ENCODE data around the gene TTC9B. TPM values are rescaled to one million over a fixed set of nuclear protein-coding genes. Genes with fewer than 3 reads are reported as not detected.

The TTC9B gene
- polyA plus RNA-seq, 2 of the 4 experiments (the other 2 are of a cell fraction), result not detected

DNA sequence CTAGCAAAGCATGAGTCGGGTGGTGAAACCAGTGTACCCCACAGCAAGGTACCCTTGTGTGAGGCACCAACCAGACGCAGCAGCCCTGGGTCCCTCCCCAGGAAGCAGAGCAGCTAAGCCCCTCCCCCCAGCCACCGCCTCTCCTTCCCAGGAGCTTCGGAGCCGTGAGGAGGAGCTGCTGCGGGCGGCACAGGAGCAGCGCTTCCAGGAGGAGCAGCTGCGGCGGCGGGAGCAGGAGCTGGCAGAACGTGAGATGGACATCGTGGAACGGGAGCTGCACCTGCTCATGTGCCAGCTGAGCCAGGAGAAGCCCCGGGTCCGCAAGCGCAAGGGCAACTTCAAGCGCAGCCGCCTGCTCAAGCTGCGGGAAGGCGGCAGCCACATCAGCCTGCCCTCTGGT lies 12.4 kb downstream of the TTC9B start:
- ChIA-PET CTCF (interaction anchor here (0.9 to 16.4 kb wide), 7 partner anchors 12 to 66 kb away, joined by 3 to 149 read pairs (median 3); partner anchors contain the start of gene TTC9B), POLR2A (no interaction called here)
- TF ChIP-seq MAZ (IDR thresholded peaks at IDR 0.05; ENCODE audit: borderline replicate concordance, low read depth, low read length), result no peak
- TF ChIP-seq GATA3 (IDR thresholded peaks at IDR 0.05; ENCODE audit: borderline replicate concordance), result no peak
- no peak for TF ChIP-seq JUNB (IDR thresholded peaks at IDR 0.05)
- no peak for TF ChIP-seq HOXB13 (CRISPR knock-in tag; IDR thresholded peaks at IDR 0.05; ENCODE audit: low read depth)
- TF ChIP-seq ESRRA (IDR thresholded peaks at IDR 0.05; ENCODE audit: borderline replicate concordance, low read length), result no peak
- no peak for TF ChIP-seq FOSL2 (IDR thresholded peaks at IDR 0.05)
- no peak for TF ChIP-seq FOSL2 (CRISPR knock-in tag; IDR thresholded peaks at IDR 0.05)
- no peak for TF ChIP-seq CEBPB (IDR thresholded peaks at IDR 0.05)
- TF ChIP-seq CHD2 (IDR thresholded peaks at IDR 0.05; ENCODE audit: low read length, partially characterized antibody), result no peak
- no peak for TF ChIP-seq TP53 (CRISPR knock-in tag; IDR thresholded peaks at IDR 0.05)
- no peak for TF ChIP-seq HOXA7 (CRISPR knock-in tag; IDR thresholded peaks at IDR 0.05)
- TF ChIP-seq ZFP36 (IDR thresholded peaks at IDR 0.05; ENCODE audit: borderline replicate concordance, partially characterized antibody), result no peak
- TF ChIP-seq RARB (CRISPR knock-in tag; IDR thresholded peaks at IDR 0.05), result no peak
- TF ChIP-seq, protein P1, sequence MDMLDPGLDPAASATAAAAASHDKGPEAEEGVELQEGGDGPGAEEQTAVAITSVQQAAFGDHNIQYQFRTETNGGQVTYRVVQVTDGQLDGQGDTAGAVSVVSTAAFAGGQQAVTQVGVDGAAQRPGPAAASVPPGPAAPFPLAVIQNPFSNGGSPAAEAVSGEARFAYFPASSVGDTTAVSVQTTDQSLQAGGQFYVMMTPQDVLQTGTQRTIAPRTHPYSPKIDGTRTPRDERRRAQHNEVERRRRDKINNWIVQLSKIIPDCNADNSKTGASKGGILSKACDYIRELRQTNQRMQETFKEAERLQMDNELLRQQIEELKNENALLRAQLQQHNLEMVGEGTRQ (IDR thresholded peaks at IDR 0.05), result no peak
- no peak for TF ChIP-seq SREBF2 (IDR thresholded peaks at IDR 0.05)
- Histone ChIP-seq H3K4me1 (no peaks in the 10 kb centered on the region), H3K9me3 (no peaks in the 10 kb centered on the region), H3K4me3 (no peak overlapping the region), H3K4me2 (no peak overlapping the region), H3K27ac (no peak overlapping the region)
- FAIRE-seq, result no peak
- WGBS (ENCODE audit: missing lambda C conversion rate), result 94% methylated on average over 21 of the region's 21 CpGs
- DNase-seq (ENCODE audit: low read depth in 1 of 2, low spot score in 1 of 2), result no peak
- no peak; a peak in 1 of 6 replicates for ATAC-seq

DNA sequence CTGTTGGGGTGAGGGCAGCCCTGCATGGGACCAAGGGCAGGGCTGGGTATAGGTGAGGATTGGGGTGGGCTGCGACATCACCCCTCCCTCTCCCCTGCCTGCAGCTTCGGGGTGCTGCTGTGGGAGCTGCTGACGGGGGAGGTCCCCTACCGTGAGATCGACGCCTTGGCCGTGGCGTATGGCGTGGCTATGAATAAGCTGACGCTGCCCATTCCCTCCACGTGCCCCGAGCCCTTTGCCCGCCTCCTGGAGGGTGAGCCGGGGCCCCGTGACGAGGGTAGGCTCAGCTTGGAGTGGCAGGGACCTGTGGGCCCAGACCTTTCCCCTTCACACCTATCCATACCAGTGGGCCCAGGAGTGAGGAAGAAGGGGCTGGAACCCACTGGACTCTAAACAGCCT lies 13.8 kb downstream of the TTC9B start:
- DNase-seq (ENCODE audit: low read depth in 1 of 2, low spot score in 1 of 2), result no peak
- no peak overlapping the region for H3K4me3 ChIP-seq
- no peak for FAIRE-seq
- no peaks in the 10 kb centered on the region for H3K9me3 ChIP-seq
- no peak; a peak in 1 of 6 replicates for ATAC-seq
- H3K4me2 ChIP-seq, result no peak overlapping the region
- WGBS (ENCODE audit: missing lambda C conversion rate), result 92% methylated on average over 16 of the region's 16 CpGs
- ChIA-PET CTCF (interaction anchor here (0.5 to 16.4 kb wide), 8 partner anchors 14 to 1547 kb away, joined by 3 to 149 read pairs (median 4); partner anchors contain the start of gene TTC9B), POLR2A (no interaction called here)
- no peak overlapping the region for H3K27ac ChIP-seq
- H3K4me1 ChIP-seq, result no peaks in the 10 kb centered on the region
- TF ChIP-seq TFCP2L1 (CRISPR knock-in tag; IDR thresholded peaks at IDR 0.05) (no peak), SREBF2 (IDR thresholded peaks at IDR 0.05) (no peak), NFE2L2 (conservative IDR thresholded peaks at IDR 0.05; ENCODE audit: low read length) (no peak), JUN (IDR thresholded peaks at IDR 0.05) (no peak), NPAS2 (CRISPR knock-in tag; IDR thresholded peaks at IDR 0.05; ENCODE audit: borderline replicate concordance) (no peak), HOXB13 (CRISPR knock-in tag; IDR thresholded peaks at IDR 0.05; ENCODE audit: low read depth) (no peak), EHMT2 (IDR thresholded peaks at IDR 0.05; ENCODE audit: low read depth) (no peak), RCOR1 (IDR thresholded peaks at IDR 0.05; ENCODE audit: low read depth, low read length) (no peak), CHD2 (IDR thresholded peaks at IDR 0.05; ENCODE audit: low read length, partially characterized antibody) (no peak), EP300 (IDR thresholded peaks at IDR 0.05) (no peak), JUNB (IDR thresholded peaks at IDR 0.05) (no peak)
- TF ChIP-seq, protein P2, sequence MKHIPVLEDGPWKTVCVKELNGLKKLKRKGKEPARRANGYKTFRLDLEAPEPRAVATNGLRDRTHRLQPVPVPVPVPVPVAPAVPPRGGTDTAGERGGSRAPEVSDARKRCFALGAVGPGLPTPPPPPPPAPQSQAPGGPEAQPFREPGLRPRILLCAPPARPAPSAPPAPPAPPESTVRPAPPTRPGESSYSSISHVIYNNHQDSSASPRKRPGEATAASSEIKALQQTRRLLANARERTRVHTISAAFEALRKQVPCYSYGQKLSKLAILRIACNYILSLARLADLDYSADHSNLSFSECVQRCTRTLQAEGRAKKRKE (CRISPR knock-in tag; IDR thresholded peaks at IDR 0.05; ENCODE audit: low read depth), result no peak
- TF ChIP-seq, protein P3, sequence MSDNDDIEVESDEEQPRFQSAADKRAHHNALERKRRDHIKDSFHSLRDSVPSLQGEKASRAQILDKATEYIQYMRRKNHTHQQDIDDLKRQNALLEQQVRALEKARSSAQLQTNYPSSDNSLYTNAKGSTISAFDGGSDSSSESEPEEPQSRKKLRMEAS (IDR thresholded peaks at IDR 0.05), result no peak

Data from A549 (cell line).